ENCODE results near the gene ZMYND10. TPM values are rescaled to one million over a fixed set of nuclear protein-coding genes. Genes with fewer than 3 reads are reported as not detected.

The ZMYND10 gene
- total RNA-seq, 2 donors from 2014 or later, result 0.37 to 1.5 TPM

DNA sequence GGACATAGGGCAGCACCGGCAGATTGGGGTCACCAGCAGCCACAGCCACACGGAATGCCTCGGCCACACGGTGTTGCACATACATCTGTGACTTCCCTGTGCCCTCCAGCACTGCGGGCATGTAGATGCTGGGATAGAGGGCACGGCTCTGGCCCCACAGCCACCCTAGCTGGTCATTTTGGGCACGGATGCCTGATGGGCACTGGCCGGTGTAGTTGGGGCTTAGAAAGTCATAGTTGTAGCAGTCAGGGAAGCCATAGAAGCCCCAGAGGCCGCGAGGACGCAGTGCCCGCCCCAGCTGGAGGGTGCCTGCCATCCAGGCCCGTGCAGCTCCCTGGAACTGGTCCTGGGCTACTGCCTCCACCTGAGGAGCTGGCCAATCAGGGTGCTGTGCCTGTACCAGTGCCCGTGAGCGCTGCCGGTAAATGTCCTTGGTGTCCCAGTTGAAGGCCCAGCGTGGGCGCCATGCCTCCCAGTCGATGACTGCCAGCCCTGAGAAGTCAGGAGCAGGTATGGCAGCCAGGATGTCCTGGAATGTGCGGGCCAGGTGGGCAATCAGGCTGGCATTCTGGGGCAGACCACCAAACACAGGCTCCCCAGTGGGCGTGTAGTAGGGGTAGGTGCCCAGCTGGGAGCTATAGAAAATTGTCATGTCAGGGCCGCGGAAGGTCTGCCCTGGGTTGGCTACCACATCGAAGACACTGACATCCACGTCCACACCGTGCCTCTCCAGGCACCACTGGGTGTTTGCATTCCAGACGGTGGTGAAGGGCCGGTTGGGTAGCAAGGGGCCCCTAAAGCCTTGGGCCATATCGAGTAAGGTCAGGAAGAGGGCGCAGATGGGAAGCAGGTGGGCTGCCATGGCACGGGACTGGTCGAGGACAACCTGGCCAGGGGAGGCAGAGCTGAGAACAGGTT lies 43.2 kb downstream of the ZMYND10 start:
- Histone ChIP-seq H3K4me1 (peaks cover 15% of the 10 kb centered on the region), H3K27me3 (no peaks in the 10 kb centered on the region), H3K9ac (ENCODE audit: low read depth in 2 of 2, low read length in 2 of 2) (peak overlapping the region in 1 of 2 donors; percentile 52), H3K9me3 (no peaks in the 10 kb centered on the region), H3K4me3 (peak overlapping the region; percentile 4), H3K27ac (peak overlapping the region; percentile 22), H3K36me3 (no peaks in the 10 kb centered on the region)
- TF ChIP-seq, protein P1, sequence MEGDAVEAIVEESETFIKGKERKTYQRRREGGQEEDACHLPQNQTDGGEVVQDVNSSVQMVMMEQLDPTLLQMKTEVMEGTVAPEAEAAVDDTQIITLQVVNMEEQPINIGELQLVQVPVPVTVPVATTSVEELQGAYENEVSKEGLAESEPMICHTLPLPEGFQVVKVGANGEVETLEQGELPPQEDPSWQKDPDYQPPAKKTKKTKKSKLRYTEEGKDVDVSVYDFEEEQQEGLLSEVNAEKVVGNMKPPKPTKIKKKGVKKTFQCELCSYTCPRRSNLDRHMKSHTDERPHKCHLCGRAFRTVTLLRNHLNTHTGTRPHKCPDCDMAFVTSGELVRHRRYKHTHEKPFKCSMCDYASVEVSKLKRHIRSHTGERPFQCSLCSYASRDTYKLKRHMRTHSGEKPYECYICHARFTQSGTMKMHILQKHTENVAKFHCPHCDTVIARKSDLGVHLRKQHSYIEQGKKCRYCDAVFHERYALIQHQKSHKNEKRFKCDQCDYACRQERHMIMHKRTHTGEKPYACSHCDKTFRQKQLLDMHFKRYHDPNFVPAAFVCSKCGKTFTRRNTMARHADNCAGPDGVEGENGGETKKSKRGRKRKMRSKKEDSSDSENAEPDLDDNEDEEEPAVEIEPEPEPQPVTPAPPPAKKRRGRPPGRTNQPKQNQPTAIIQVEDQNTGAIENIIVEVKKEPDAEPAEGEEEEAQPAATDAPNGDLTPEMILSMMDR (IDR thresholded peaks at IDR 0.05), result no peak
- DNase-seq, result no peak
- intact Hi-C loops (cut with DNase I), result no loop called here

DNA sequence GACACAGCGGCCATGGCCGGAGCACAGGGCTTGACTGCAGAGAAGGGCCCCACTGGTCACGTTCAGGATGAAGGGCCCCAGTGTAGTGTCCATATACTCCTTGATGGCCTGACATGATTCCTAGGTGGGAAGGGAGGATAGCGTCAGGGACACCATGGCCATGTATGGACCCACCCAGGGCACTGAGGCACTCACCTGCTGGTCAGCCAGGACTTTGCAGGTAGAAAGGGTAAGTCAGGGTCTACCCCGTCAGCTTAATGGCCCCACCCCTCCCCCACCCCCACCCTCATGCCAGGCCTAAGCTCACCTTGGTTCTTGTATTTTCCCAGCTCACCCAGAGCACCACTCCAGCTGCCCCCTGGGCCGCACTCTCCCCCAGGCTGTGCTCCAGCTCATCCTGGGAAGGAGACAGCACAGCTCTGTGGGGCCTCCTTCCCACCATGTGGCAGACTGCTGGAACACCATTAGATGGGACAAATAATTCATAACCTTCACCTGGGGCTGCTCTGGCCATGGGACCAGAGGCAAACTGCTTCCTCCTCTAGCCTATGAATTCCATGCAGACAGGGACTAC lies 44.8 kb downstream of the ZMYND10 start:
- intact Hi-C loops (cut with DNase I), result no loop called here

DNA sequence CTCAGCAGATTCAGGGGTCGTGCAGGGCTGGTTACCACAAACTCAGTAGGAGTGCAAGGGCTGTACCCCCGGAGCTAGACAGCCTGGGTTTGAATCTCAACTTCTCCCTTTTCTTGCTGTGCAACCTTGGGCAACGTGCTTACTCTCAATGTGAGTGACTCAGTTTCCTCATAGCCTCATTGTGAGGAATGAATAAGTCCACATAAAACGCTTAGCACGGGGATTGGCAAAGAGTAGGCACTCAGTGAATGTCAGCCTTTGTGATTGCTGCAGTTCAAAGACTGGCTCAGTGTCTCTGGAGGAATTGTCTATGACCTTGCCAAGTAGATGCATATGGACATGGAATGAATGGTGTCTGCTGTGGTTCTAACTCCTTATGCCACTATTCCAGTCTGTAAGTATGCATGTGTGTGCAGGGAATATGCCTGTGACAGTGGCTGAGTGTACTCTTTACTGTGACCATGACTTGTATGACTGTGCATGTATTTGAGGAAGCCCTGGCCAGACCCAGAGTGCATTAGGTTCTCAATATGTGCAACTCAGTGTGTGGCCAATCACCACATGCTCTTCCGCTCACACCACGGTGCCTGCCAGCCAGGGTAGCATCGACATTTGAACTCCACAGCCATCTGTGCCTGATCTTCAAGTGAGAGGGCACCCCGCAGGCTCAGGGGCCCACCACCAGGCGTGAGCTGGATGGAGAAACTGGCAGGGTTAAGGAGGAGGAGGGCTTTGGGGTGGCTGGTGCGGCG lies 45.4 kb downstream of the ZMYND10 start:
- peaks cover 15% of the 10 kb centered on the region for H3K4me1 ChIP-seq
- no peaks in the 10 kb centered on the region for H3K9me3 ChIP-seq
- H3K9ac ChIP-seq (ENCODE audit: low read depth in 2 of 2, low read length in 2 of 2), result peak overlapping the region; percentile 28 to 89
- no peaks in the 10 kb centered on the region for H3K36me3 ChIP-seq
- H3K27ac ChIP-seq, result peak overlapping the region; percentile 91
- DNase-seq, result peak; percentile 36
- TF ChIP-seq, protein P1 (IDR thresholded peaks at IDR 0.05), result no peak
- intact Hi-C loops (cut with DNase I), result no loop called here
- H3K27me3 ChIP-seq, result no peaks in the 10 kb centered on the region
- H3K4me3 ChIP-seq, result peak overlapping the region; percentile 47

More for the DNA sequence above, 44.8 kb downstream of the ZMYND10 start:
- Histone ChIP-seq H3K9me3 (no peaks in the 10 kb centered on the region), H3K9ac (ENCODE audit: low read depth in 2 of 2, low read length in 2 of 2) (peak overlapping the region; percentile 28 to 89), H3K36me3 (no peaks in the 10 kb centered on the region), H3K27ac (peak overlapping the region; percentile 91), H3K4me3 (peak overlapping the region; percentile 47), H3K4me1 (peaks cover 15% of the 10 kb centered on the region), H3K27me3 (no peaks in the 10 kb centered on the region)
- no peak for DNase-seq
- TF ChIP-seq, protein P1 (IDR thresholded peaks at IDR 0.05), result no peak

DNA sequence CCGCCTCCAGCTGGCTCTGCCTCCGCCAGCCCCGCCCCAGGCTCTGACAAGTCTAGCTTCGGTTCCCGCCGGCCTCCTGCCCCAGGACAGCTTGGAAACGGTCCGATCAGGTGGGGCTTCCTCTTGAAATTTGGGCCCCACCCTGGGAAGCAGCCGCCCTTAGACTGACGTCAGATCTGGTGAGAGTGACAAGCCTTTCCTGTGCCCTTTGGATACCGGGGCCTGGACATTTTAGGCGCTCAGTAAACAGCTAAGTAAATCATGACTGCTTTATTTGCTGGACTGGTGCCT lies 45.9 kb downstream of the ZMYND10 start:
- TF ChIP-seq, protein P1 (IDR thresholded peaks at IDR 0.05), result no peak
- intact Hi-C loops (cut with DNase I), result no loop called here

DNA sequence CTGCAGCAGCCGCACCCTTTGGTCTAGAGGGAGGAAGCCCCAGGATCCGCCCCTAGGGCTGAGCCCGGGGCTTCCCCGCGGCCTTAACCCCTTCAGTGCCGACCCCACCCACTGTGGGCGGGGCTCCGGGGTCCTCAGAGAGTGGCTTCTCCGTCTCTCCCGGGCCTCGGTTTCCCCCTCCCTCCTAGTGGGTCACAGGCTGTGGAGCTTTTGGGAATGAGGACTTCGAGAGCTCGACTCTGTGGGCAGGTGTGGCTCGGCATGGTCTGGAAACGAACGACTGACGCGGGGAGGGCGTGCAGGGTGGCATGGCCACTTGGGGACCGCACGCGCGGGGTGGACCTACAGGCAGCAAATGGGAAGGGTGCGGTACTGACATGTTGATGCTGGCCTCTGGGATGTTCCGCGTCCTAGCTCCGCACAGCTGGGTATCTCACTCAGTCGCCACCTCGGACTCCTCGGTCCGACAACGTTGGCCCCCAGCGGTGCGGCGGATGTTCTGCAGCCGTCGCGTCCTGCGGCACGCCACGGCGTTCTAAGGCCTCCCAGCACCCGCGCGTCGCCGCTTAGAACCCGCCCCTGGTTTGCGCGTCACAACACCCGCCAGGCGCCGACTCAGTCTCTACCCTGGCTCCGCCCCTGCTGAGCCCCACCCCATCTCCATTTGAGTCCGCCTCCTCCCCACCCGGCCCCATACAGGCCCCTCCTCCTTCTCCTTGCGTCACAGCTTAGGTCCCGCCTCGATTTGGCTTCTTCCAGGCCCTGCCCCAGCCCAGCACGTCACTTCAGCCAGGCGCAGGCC lies 46.5 kb downstream of the ZMYND10 start, which contains the start of the genes HYAL3 and NAA80:
Gene HYAL3, minus strand, starts transcription at position 570 of the 802 bp plus-strand sequence. CDS start 3,803 bp downstream, outside the sequence.
Gene NAA80, minus strand, starts transcription at position 570 of the 802 bp plus-strand sequence. CDS start 1,942 bp downstream, outside the sequence.
- DNase-seq, result peak; percentile 100
- H3K4me3 ChIP-seq, result peak within 1 kb of the TSS; percentile 47
- no peaks in the 10 kb centered on the region for H3K27me3 ChIP-seq
- H3K9me3 ChIP-seq, result no peaks in the 10 kb centered on the region
- peak within 1 kb of the TSS; percentile 91 for H3K27ac ChIP-seq
- H3K9ac ChIP-seq (ENCODE audit: low read depth in 2 of 2, low read length in 2 of 2), result peak within 1 kb of the TSS; percentile 91 to 97
- TF ChIP-seq, protein P1 (IDR thresholded peaks at IDR 0.05), result peak; percentile 25
- peaks cover 15% of the 10 kb centered on the region for H3K4me1 ChIP-seq
- intact Hi-C loops (cut with DNase I), result no loop called here
- H3K36me3 ChIP-seq, result no peaks in the 10 kb centered on the region

More for the DNA sequence above, 45.9 kb downstream of the ZMYND10 start:
- Histone ChIP-seq H3K9ac (ENCODE audit: low read depth in 2 of 2, low read length in 2 of 2) (peak overlapping the region; percentile 5 to 89), H3K27me3 (no peaks in the 10 kb centered on the region), H3K36me3 (no peaks in the 10 kb centered on the region), H3K4me3 (peak overlapping the region; percentile 47), H3K9me3 (no peaks in the 10 kb centered on the region), H3K4me1 (peaks cover 15% of the 10 kb centered on the region), H3K27ac (peak overlapping the region; percentile 91)
- no peak for DNase-seq
